Vagina (tissue), 2 donors: ENCODE data around the gene HDHD3. TPM values are rescaled to one million over a fixed set of nuclear protein-coding genes. Genes with fewer than 3 reads are reported as not detected.

Source experiments
- DNase-seq, 2 donors: peaks; one replicate each; pipeline ENCODE4 v3.0.0-alpha.2; 2017; ENCODE audit errors: extremely low spot score in 2 of 2
- H3K27ac ChIP-seq: fragments of 200-600 bp; sonication (generic); one replicate; pipeline ENCODE4 v1.5.1; 2019
- H3K27me3 ChIP-seq: fragments of 200-600 bp; sonication (generic); one replicate; pipeline ENCODE4 v1.5.1; 2019
- H3K36me3 ChIP-seq, 2 donors: fragments of 200-600 bp; sonication (generic); one replicate each; pipeline ENCODE4 v1.5.1; 2017 to 2019
- H3K4me1 ChIP-seq: fragments of 200-600 bp; sonication (generic); one replicate; pipeline ENCODE4 v1.5.1; 2019
- H3K4me3 ChIP-seq, 2 donors: fragments of 200-600 bp; sonication (generic); 1 replicate in 1 of 2; 2 replicates in 1 of 2; pipeline ENCODE4 v1.5.1; 2016 to 2019
- H3K9me3 ChIP-seq: fragments of 200-600 bp; sonication (generic); one replicate; pipeline ENCODE4 v1.5.1; 2019
- POLR2A ChIP-seq, 2 donors: fragments of 450-650 bp; IDR thresholded peaks; one replicate each; pipeline ENCODE4 v1.6.1; 2017; ENCODE audit warnings: antibody characterized with exemption in 2 of 2, mild to moderate bottlenecking in 2 of 2, moderate library complexity in 2 of 2
- POLR2AphosphoS5 ChIP-seq, 2 donors: sonication (generic); formaldehyde crosslinking; IDR thresholded peaks; one replicate each; pipeline ENCODE4 v1.9.0; 2017; ENCODE audit warnings: antibody characterized with exemption in 2 of 2, mild to moderate bottlenecking in 2 of 2, low read depth in 1 of 2; ENCODE audit not compliant: insufficient read depth in 1 of 2
- intact Hi-C: fragments of 100-400 bp; cut with DNase I; formaldehyde crosslinking; loops from one replicate; pipeline ENCODE4 v1.15.1; 2023
- total RNA-seq: library from RNA; depleted of rRNA; stranded (reverse); fragments of >200 nt; gene quantifications from one replicate; pipeline ENCODE4 v1.2.3, GENCODE V29; 2016
- TF ChIP-seq, protein P1 (sequence below), 3 experiments: fragments of 450-650 bp in 2 of 3; fragments of 200-600 bp in 1 of 3; sonication (generic) in 1 of 3; IDR thresholded peaks; one replicate each; pipeline ENCODE4 v1.5.1; 2017 to 2019; ENCODE audit warnings: antibody characterized with exemption in 3 of 3, mild to moderate bottlenecking in 2 of 3, moderate library complexity in 2 of 3

Gene HDHD3
- total RNA-seq, 1 donor from 2014 or later, result 31.7 TPM

DNA sequence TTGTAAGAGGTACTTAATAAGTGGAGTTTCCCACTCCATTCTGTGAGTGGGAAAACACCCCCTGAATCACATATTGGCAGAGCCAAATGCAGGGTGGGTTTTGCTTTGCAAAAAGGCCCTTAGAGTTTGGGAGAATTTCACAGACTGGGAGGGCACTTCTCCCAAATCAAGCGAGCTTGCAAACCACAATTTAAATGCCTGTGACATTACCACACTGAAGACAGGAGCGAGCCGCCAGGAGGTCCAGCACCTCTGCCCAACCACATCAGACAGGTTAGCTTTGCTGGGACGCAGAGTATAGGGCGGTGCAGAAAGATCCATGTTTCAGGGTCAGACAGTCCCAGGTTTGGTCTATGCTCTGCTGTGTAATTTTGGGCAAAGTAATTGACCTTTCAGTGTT, 22.0 kb upstream of the HDHD3 start:
- H3K27ac ChIP-seq, result no peak overlapping the region
- peaks cover 37% of the 10 kb centered on the region for H3K4me1 ChIP-seq
- no peak for TF ChIP-seq POLR2A (IDR thresholded peaks at IDR 0.05)
- TF ChIP-seq, protein P1, sequence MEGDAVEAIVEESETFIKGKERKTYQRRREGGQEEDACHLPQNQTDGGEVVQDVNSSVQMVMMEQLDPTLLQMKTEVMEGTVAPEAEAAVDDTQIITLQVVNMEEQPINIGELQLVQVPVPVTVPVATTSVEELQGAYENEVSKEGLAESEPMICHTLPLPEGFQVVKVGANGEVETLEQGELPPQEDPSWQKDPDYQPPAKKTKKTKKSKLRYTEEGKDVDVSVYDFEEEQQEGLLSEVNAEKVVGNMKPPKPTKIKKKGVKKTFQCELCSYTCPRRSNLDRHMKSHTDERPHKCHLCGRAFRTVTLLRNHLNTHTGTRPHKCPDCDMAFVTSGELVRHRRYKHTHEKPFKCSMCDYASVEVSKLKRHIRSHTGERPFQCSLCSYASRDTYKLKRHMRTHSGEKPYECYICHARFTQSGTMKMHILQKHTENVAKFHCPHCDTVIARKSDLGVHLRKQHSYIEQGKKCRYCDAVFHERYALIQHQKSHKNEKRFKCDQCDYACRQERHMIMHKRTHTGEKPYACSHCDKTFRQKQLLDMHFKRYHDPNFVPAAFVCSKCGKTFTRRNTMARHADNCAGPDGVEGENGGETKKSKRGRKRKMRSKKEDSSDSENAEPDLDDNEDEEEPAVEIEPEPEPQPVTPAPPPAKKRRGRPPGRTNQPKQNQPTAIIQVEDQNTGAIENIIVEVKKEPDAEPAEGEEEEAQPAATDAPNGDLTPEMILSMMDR (IDR thresholded peaks at IDR 0.05), result no peak
- no peak for TF ChIP-seq POLR2AphosphoS5 (IDR thresholded peaks at IDR 0.05; ENCODE audit: insufficient read depth in 1 of 2, low read depth in 1 of 2)
- no peaks in the 10 kb centered on the region for H3K27me3 ChIP-seq
- DNase-seq, result no peak
- H3K9me3 ChIP-seq, result no peaks in the 10 kb centered on the region
- no peaks in the 10 kb centered on the region for H3K36me3 ChIP-seq
- intact Hi-C loops, result no loop called here
- H3K4me3 ChIP-seq, result no peak overlapping the region

DNA sequence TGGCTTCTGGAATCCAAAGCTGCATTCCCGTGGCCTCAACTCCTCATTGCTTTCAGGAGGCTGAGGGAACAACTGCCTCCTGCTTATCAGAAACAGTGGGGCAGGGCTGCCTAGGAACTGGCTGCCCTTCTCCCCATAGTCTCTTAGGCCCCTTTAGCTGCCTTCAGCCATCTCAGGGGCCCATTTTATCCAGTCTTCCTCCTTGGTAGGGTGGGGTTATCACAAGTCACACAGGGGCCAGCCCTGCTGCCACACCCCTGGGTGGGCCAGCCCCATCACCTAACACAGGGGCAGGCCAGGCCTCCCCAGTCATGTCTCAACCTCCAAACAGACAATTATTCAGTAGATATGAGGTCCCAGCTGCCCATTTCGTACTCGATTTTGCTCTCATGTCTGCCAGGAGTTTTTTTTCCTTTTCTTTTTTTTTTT, 20.4 kb upstream of the HDHD3 start:
- no peak overlapping the region for H3K27ac ChIP-seq
- peaks cover 37% of the 10 kb centered on the region for H3K4me1 ChIP-seq
- no peaks in the 10 kb centered on the region for H3K27me3 ChIP-seq
- H3K9me3 ChIP-seq, result no peaks in the 10 kb centered on the region
- DNase-seq, result no peak
- TF ChIP-seq POLR2A (IDR thresholded peaks at IDR 0.05) (no peak), POLR2AphosphoS5 (IDR thresholded peaks at IDR 0.05; ENCODE audit: insufficient read depth in 1 of 2, low read depth in 1 of 2) (no peak)
- TF ChIP-seq, protein P1 (IDR thresholded peaks at IDR 0.05), result no peak
- peaks cover 0 to 3% of the 10 kb centered on the region in 2 donors for H3K36me3 ChIP-seq
- H3K4me3 ChIP-seq, result no peak overlapping the region
- intact Hi-C loops, result no loop called here

DNA sequence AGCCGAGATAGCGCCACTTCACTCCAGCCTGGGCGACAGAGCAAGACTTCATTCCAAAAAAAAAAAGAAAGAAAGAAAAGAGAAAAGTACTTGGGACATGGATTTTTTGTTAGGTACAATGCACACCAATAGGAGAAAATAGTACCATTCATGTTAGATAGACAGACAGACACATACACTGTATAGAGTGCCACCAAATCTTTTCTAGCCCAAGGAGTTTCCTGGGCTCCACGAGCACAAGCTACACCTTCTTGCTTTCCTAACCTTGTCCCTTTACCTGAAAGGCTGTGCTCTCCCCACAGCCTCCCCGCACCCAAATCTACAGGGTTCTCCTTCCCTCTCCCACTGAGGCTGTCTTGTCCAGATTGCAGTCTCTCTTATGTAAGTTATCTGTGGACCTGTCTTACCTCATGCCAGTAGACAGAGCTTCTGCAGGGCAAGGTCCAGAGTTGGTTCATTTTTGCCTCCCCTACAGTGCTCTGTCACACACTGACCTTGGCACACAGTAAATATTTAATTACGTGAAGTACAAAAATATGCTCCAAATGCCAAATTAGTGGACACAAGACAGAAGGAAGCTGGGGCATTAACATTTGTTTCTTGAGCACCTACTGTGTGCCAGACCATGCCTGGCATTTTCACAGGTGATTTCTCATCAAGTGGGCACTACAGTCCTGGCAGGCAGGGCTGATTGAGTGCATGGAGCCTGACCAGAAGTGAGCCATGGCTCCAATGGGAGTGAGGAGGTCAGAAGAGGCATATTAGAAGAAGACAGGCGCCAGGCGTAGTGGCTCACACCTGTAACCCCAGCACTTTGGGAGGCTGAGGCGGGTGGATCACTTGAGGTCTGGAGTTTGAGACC, 18.4 kb upstream of the HDHD3 start:
- TF ChIP-seq, protein P1 (IDR thresholded peaks at IDR 0.05), result no peak
- no peak for TF ChIP-seq POLR2A (IDR thresholded peaks at IDR 0.05)
- no peak for TF ChIP-seq POLR2AphosphoS5 (IDR thresholded peaks at IDR 0.05; ENCODE audit: insufficient read depth in 1 of 2, low read depth in 1 of 2)
- no peak for DNase-seq
- Histone ChIP-seq H3K27ac (no peak overlapping the region), H3K4me3 (no peak overlapping the region), H3K27me3 (no peaks in the 10 kb centered on the region), H3K36me3 (peaks cover 0 to 20% of the 10 kb centered on the region in 2 donors), H3K4me1 (peaks cover 25% of the 10 kb centered on the region), H3K9me3 (no peaks in the 10 kb centered on the region)
- intact Hi-C loops, result no loop called here

DNA sequence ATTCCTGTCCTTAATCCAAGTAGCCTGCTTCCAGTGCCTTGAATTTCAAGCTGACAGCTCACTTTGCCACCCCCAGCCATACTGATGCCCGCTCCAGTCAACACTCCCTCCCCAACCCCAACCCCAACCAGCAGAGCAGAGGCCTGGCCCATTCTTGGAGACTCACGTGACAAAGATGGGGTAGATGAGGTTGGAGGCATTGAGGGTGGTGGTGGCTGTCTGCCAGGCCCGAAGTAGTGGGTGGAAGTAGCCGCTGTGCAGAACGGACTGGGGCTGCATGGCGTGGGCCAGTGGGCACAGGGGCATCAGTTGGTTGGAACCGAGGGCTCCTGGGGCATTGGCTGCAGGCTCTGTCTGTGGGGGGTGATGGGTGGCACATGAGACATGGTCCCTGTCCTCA, 16.5 kb upstream of the HDHD3 start:
- intact Hi-C loops, result no loop called here
- H3K36me3 ChIP-seq, result peaks cover 0 to 37% of the 10 kb centered on the region in 2 donors

More for the DNA sequence above, 16.5 kb upstream of the HDHD3 start:
- no peak overlapping the region for H3K4me3 ChIP-seq
- no peaks in the 10 kb centered on the region for H3K9me3 ChIP-seq
- H3K27me3 ChIP-seq, result no peaks in the 10 kb centered on the region
- TF ChIP-seq POLR2AphosphoS5 (IDR thresholded peaks at IDR 0.05; ENCODE audit: insufficient read depth in 1 of 2, low read depth in 1 of 2) (no peak), POLR2A (IDR thresholded peaks at IDR 0.05) (no peak)
- TF ChIP-seq, protein P1 (IDR thresholded peaks at IDR 0.05), result no peak
- H3K27ac ChIP-seq, result no peak overlapping the region
- DNase-seq, result no peak
- H3K4me1 ChIP-seq, result peaks cover 6% of the 10 kb centered on the region
